Hematopoietic multipotent progenitor cell treated with erythropoietin and hydrocortisone succinate and interleukin-3 and kit ligand, for 8 days (in vitro differentiated cells): ENCODE data around the gene SLC29A3.
"Not testable (repeated sequence)": the region's sequence is repeated elsewhere in the genome, so short reads cannot be mapped to it uniquely, and the experiment has no call there.

ENCODE experiments used
- DNase-seq: peaks from one replicate; pipeline ENCODE4 v3.0.0-alpha.2; 2015

Gene SLC29A3

GRCh38 chr10:71319042-71319799, at the start of gene SLC29A3:
SLC29A3 (plus strand) TSS chr10:71319259; CDS start chr10:71319310, 51 bp downstream.
- DNase-seq: peak; percentile 87

GRCh38 chr10:71269301-71270288, 49.5 kb upstream of the SLC29A3 start:
- DNase-seq: no peak

GRCh38 chr10:71270301-71271220, 48.5 kb upstream of the SLC29A3 start:
- DNase-seq: peak; percentile 62

GRCh38 chr10:71271662-71272055, 47.4 kb upstream of the SLC29A3 start:
- DNase-seq: no peak

GRCh38 chr10:71272056-71272771, 46.8 kb upstream of the SLC29A3 start:
- no peak for DNase-seq

GRCh38 chr10:71272974-71273373, 46.1 kb upstream of the SLC29A3 start:
- not testable (repeated sequence) for DNase-seq

GRCh38 chr10:71273506-71273905, 45.6 kb upstream of the SLC29A3 start:
- no peak for DNase-seq

- DNase-seq: no peak
Measured at GRCh38 chr10:71274901-71275796, 43.9 kb upstream of the SLC29A3 start.

- DNase-seq: no peak
Measured at GRCh38 chr10:71276873-71277272, 42.2 kb upstream of the SLC29A3 start.

- DNase-seq: no peak
Measured at GRCh38 chr10:71277914-71278665, 41.0 kb upstream of the SLC29A3 start.

GRCh38 chr10:71278691-71279588, 40.1 kb upstream of the SLC29A3 start:
- DNase-seq: no peak

GRCh38 chr10:71279590-71280170, 39.4 kb upstream of the SLC29A3 start:
- no peak for DNase-seq

GRCh38 chr10:71280216-71280615, 38.8 kb upstream of the SLC29A3 start:
- no peak for DNase-seq

- DNase-seq: no peak
Measured at GRCh38 chr10:71280825-71281224, 38.2 kb upstream of the SLC29A3 start.

GRCh38 chr10:71281646-71282322, 37.3 kb upstream of the SLC29A3 start:
- no peak for DNase-seq

- no peak for DNase-seq
Measured at GRCh38 chr10:71282323-71282680, 36.8 kb upstream of the SLC29A3 start.

- DNase-seq: no peak
Measured at GRCh38 chr10:71283410-71283809, 35.6 kb upstream of the SLC29A3 start.

- DNase-seq: no peak
Measured at GRCh38 chr10:71283876-71284275, 35.2 kb upstream of the SLC29A3 start.
